HepG2 (cell line): ENCODE results near the gene ZNF506. TPM values are rescaled to one million over a fixed set of nuclear protein-coding genes. Genes with fewer than 3 reads are reported as not detected.

ENCODE experiments used
- ARNT ChIP-seq: fragments of 450-650 bp; IDR thresholded peaks from 2 replicates; pipeline ENCODE4 v1.6.1; 2017
- BORCS8-MEF2B ChIP-seq: sonication (generic); formaldehyde crosslinking; IDR thresholded peaks from 2 replicates; pipeline ENCODE4 v1.8.0; 2022; ENCODE audit warnings: mild to moderate bottlenecking, missing genetic modification reagents
- FOXK1 ChIP-seq: sonication (generic); formaldehyde crosslinking; IDR thresholded peaks from 2 replicates; pipeline ENCODE4 v1.4.0; 2020; ENCODE audit warnings: low read depth, missing genetic modification reagents, borderline replicate concordance
- HBP1 ChIP-seq: IDR thresholded peaks from 2 replicates; pipeline ENCODE4 v1.6.1; 2016; ENCODE audit warnings: low read depth, control low read depth
- HHEX ChIP-seq: IDR thresholded peaks from 2 replicates; pipeline ENCODE4 v1.6.1; 2016; ENCODE audit warnings: control low read depth
- HNF4G ChIP-seq, 2 experiments: sonication (generic) in 1 of 2; formaldehyde crosslinking in 1 of 2; IDR thresholded peaks; 2 replicates each; pipeline versions ENCODE4 v1.4.0 to v1.6.1; 2011 to 2020; ENCODE audit warnings: borderline replicate concordance in 2 of 2, low read depth in 2 of 2, mild to moderate bottlenecking in 2 of 2, low read length in 1 of 2, missing genetic modification reagents in 1 of 2, moderate library complexity in 1 of 2
- IKZF5 ChIP-seq: IDR thresholded peaks from 2 replicates; pipeline ENCODE4 v1.6.1; 2018; ENCODE audit warnings: missing genetic modification reagents, mild to moderate bottlenecking, missing compliant biosample characterization
- KMT2A ChIP-seq: sonication (generic); formaldehyde crosslinking; IDR thresholded peaks from 2 replicates; pipeline ENCODE4 v1.4.0; 2020; ENCODE audit warnings: missing genetic modification reagents
- MATR3 ChIP-seq: sonication (generic); formaldehyde crosslinking; IDR thresholded peaks from 2 replicates; pipeline ENCODE4 v1.4.0; 2020; ENCODE audit warnings: missing genetic modification reagents
- NCOA1 ChIP-seq: sonication (generic); formaldehyde crosslinking; IDR thresholded peaks from 2 replicates; pipeline ENCODE4 v1.9.0; 2021; ENCODE audit warnings: missing genetic modification reagents
- NFE2L2 ChIP-seq: fragments of 150-350 bp; IDR thresholded peaks from 2 replicates; pipeline ENCODE4 v1.6.1; 2014; ENCODE audit warnings: low read length
- RBAK ChIP-seq: sonication (generic); formaldehyde crosslinking; IDR thresholded peaks from 2 replicates; pipeline ENCODE4 v1.5.1; 2020; ENCODE audit warnings: mild to moderate bottlenecking, missing genetic modification reagents
- SMARCC2 ChIP-seq: fragments of 450-650 bp; IDR thresholded peaks from 2 replicates; pipeline ENCODE4 v1.6.1; 2017; ENCODE audit warnings: antibody characterized with exemption, mild to moderate bottlenecking
- SRSF9 ChIP-seq: fragments of 200-400 bp; formaldehyde crosslinking; IDR thresholded peaks from 2 replicates; pipeline ENCODE4 v1.6.1; 2018; ENCODE audit warnings: borderline replicate concordance, mild to moderate bottlenecking, low read depth, low read length; ENCODE audit not compliant: insufficient read depth, poor library complexity, severe bottlenecking
- THRA ChIP-seq: sonication (generic); formaldehyde crosslinking; IDR thresholded peaks from 2 replicates; pipeline ENCODE4 v1.4.0; 2020; ENCODE audit warnings: missing genetic modification reagents, borderline replicate concordance
- TMF1 ChIP-seq: sonication (generic); formaldehyde crosslinking; IDR thresholded peaks from 2 replicates; pipeline ENCODE4 v1.8.1; 2022; ENCODE audit warnings: low read depth, missing genetic modification reagents
- TSC22D2 ChIP-seq: sonication (generic); formaldehyde crosslinking; IDR thresholded peaks from 2 replicates; pipeline ENCODE4 v1.5.1; 2020; ENCODE audit warnings: missing genetic modification reagents, mild to moderate bottlenecking, borderline replicate concordance
- ZNF121 ChIP-seq: sonication (generic); formaldehyde crosslinking; IDR thresholded peaks from 2 replicates; pipeline ENCODE4 v1.5.0; 2020; ENCODE audit warnings: mild to moderate bottlenecking, missing genetic modification reagents
- ZNF136 ChIP-seq: sonication (generic); formaldehyde crosslinking; IDR thresholded peaks from 2 replicates; pipeline ENCODE4 v1.8.1; 2022; ENCODE audit warnings: low read depth, mild to moderate bottlenecking, moderate library complexity, missing genetic modification reagents
- ZNF564 ChIP-seq: sonication (generic); formaldehyde crosslinking; IDR thresholded peaks from 2 replicates; pipeline ENCODE4 v1.8.1; 2023; ENCODE audit warnings: mild to moderate bottlenecking, missing genetic modification reagents
- ZNF574 ChIP-seq: sonication (generic); formaldehyde crosslinking; IDR thresholded peaks from 2 replicates; pipeline ENCODE4 v1.4.0; 2020; ENCODE audit warnings: missing genetic modification reagents
- ZNF580 ChIP-seq: IDR thresholded peaks from 2 replicates; pipeline ENCODE4 v1.6.1; 2016; ENCODE audit warnings: low read depth, borderline replicate concordance
- ZSCAN12 ChIP-seq: sonication (generic); formaldehyde crosslinking; IDR thresholded peaks from 2 replicates; pipeline ENCODE4 v1.9.0; 2021; ENCODE audit warnings: mild to moderate bottlenecking, missing genetic modification reagents
- polyA plus RNA-seq, 8 experiments: library from polyadenylated mRNA; depleted of rRNA in 3 of 8; stranded (reverse) in 7 of 8; unstranded in 1 of 8; fragments of >200 nt; fragmentation: Illumina TruSeq in 4 of 8; extraction: Trizol in 4 of 8; gene quantifications; 2 replicates each; pipeline versions ENCODE4 v1.2.1 to v1.2.3, GENCODE V29; 2011 to 2016; ENCODE audit warnings: low read depth in 4 of 8, missing spikeins in 1 of 8, mixed read lengths in 1 of 8; ENCODE audit not compliant: insufficient read depth in 1 of 8
- total RNA-seq, 5 experiments: library from RNA; depleted of rRNA; stranded (reverse); fragments of >200 nt; fragmentation: Illumina TruSeq; extraction: Trizol; gene quantifications; 2 replicates each; pipeline ENCODE4 v1.2.3, GENCODE V29; 2016; ENCODE audit warnings: low read depth in 1 of 5

Gene ZNF506
- total and polyA plus RNA-seq, 2 of the 13 experiments (the other 11 are each of a cell fraction or from before 2014, with no cell fraction given): not detected

- no peak for TF ChIP-seq THRA
- TF ChIP-seq ZNF564 (CRISPR knock-in tag): no peak
- no peak for TF ChIP-seq SRSF9
- no peak for TF ChIP-seq ARNT
- no peak for TF ChIP-seq TSC22D2
- TF ChIP-seq ZNF580: no peak; the same call in 1 of the 2 replicates
- TF ChIP-seq ZNF136: no peak
- no peak for TF ChIP-seq RBAK (CRISPR knock-in tag)
- TF ChIP-seq IKZF5: peak; percentile 30; the same call in 1 of the 2 replicates
- no peak for TF ChIP-seq HHEX
- TF ChIP-seq MATR3 (CRISPR knock-in tag): no peak
- no peak for TF ChIP-seq SMARCC2
- TF ChIP-seq HNF4G (IDR thresholded peaks at IDR 0.05; ENCODE audit: borderline replicate concordance, low read depth, low read length): peak; percentile 10; the same call in 1 of the 2 replicates
- no peak for TF ChIP-seq HNF4G (CRISPR knock-in tag; IDR thresholded peaks at IDR 0.05; ENCODE audit: borderline replicate concordance, low read depth)
- TF ChIP-seq NFE2L2: no peak
- 0 out of 2 replicates have a peak, but pooled peaks have one; percentile 25 for TF ChIP-seq TMF1 (CRISPR knock-in tag)
- TF ChIP-seq NCOA1 (CRISPR knock-in tag): no peak
- TF ChIP-seq FOXK1: peak; percentile 72; the same call in 1 of the 2 replicates
- TF ChIP-seq HBP1 (CRISPR knock-in tag): no peak
- no peak for TF ChIP-seq KMT2A (CRISPR knock-in tag)
- TF ChIP-seq ZNF574: peak; percentile 32; the same call in 1 of the 2 replicates
- TF ChIP-seq ZSCAN12 (CRISPR knock-in tag): no peak
- peak; percentile 75 for TF ChIP-seq BORCS8-MEF2B (CRISPR knock-in tag)
- no peak for TF ChIP-seq ZNF121 (CRISPR knock-in tag)
These were observed 44.4 kb upstream of the ZNF506 start, which contains the start of gene ZNF253 (continued) for GRCh38 chr19:19865750-19866610.
